Measurements from ENCODE around the gene GFRA1.

DNA sequence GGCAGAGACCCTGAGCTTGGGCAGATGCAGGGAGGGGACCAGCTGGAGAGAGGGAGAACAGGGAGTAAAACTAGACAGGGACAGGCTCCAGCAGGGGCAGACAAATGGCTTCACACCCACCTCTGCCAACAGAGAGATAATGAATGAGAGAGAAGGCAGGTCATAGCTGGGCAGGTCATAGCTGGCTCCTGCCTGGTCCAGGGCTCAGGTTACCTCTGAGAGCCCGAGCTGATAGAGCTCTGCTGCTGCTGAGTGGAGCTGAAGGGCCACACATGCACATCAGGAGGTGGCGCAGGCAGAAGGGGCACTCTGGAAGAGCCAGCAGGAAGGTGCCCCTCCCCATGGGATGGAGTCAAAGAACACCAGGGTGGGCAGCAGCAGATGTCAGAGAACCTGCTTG lies 154.2 kb downstream of the GFRA1 start:
- TF ChIP-seq, protein P1, sequence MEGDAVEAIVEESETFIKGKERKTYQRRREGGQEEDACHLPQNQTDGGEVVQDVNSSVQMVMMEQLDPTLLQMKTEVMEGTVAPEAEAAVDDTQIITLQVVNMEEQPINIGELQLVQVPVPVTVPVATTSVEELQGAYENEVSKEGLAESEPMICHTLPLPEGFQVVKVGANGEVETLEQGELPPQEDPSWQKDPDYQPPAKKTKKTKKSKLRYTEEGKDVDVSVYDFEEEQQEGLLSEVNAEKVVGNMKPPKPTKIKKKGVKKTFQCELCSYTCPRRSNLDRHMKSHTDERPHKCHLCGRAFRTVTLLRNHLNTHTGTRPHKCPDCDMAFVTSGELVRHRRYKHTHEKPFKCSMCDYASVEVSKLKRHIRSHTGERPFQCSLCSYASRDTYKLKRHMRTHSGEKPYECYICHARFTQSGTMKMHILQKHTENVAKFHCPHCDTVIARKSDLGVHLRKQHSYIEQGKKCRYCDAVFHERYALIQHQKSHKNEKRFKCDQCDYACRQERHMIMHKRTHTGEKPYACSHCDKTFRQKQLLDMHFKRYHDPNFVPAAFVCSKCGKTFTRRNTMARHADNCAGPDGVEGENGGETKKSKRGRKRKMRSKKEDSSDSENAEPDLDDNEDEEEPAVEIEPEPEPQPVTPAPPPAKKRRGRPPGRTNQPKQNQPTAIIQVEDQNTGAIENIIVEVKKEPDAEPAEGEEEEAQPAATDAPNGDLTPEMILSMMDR (IDR thresholded peaks at IDR 0.05; ENCODE audit: borderline replicate concordance, extremely low read depth, low read length, poor library complexity, severe bottlenecking), result no peak
- TF ChIP-seq EZH2 (IDR thresholded peaks at IDR 0.05; ENCODE audit: borderline replicate concordance, low read depth, low read length, severe bottlenecking), result no peak
